DND-41 (cell line): ENCODE data around the gene TRMT1L.

Experiments used
- CTCF ChIP-seq: IDR thresholded peaks from 2 replicates; pipeline ENCODE4 v1.5.1; 2012; ENCODE audit warnings: borderline replicate concordance, low read length, moderate library complexity, mild to moderate bottlenecking; ENCODE audit not compliant: poor library complexity, severe bottlenecking; ENCODE audit errors: extremely low read depth
- EZH2 ChIP-seq: IDR thresholded peaks from 3 replicates; pipeline ENCODE4 v1.6.1; 2012; ENCODE audit warnings: borderline replicate concordance, low read depth, mild to moderate bottlenecking, moderate library complexity, low read length, inconsistent platforms; ENCODE audit not compliant: severe bottlenecking

GRCh38 chr1:185080422-185080821 lies 76.3 kb downstream of the TRMT1L start:
- TF ChIP-seq EZH2 (no peak), CTCF (no peak)
